Measurements from ENCODE around the gene RFX4. TPM values are rescaled to one million over a fixed set of nuclear protein-coding genes. Genes with fewer than 3 reads are reported as not detected.

The RFX4 gene
- total and polyA plus RNA-seq, 2 of the 8 experiments (the other 6 are each of a cell fraction or from before 2014, with no cell fraction given) = 0.06 TPM; not detected in 1

GRCh38 chr12:106801830-106802533 is 219.2 kb downstream of the RFX4 start:
- H3K36me3 ChIP-seq (ENCODE audit: control insufficient read depth in 2 of 4, insufficient read depth in 4 of 4, low read length in 3 of 4) = peaks cover 2 to 10% (median 5%) of the 10 kb centered on the region in 4 experiments; a peak in 4 of 8 replicates
- ChIA-PET CTCF (ENCODE audit: partially characterized antibody) (interaction anchor here (1.3 to 3.4 kb wide), 4 partner anchors 9 to 26 kb away, joined by 5 to 13 read pairs (median 9); no protein-coding TSS in a partner anchor), POLR2A (ENCODE audit: partially characterized antibody) (interaction anchor here (1.0 to 1.5 kb wide), 2 partner anchors 14 to 27 kb away, joined by 3 to 6 read pairs; partner anchors contain the start of gene RIC8B)
- no peaks in the 10 kb centered on the region for H3K27me3 ChIP-seq (replicated peaks in 1 of 4; ENCODE audit: control insufficient read depth in 3 of 4, extremely low read depth in 1 of 4, insufficient read depth in 3 of 4, low read length in 3 of 4)
- H2BK120ac ChIP-seq (replicated peaks; ENCODE audit: low read depth, low read length) = no peak overlapping the region
- no peak overlapping the region for H4K8ac ChIP-seq (ENCODE audit: extremely low read depth, insufficient read depth, low read length)
- H4K91ac ChIP-seq (replicated peaks; ENCODE audit: insufficient read length, low read length) = no peak overlapping the region
- H3K23ac ChIP-seq (ENCODE audit: insufficient read length) = no peak overlapping the region
- no peaks in the 10 kb centered on the region for H3K9me3 ChIP-seq (ENCODE audit: insufficient read depth in 2 of 2, low read depth in 1 of 2, low read length in 1 of 2)
- H3K9ac ChIP-seq (replicated peaks in 1 of 4; ENCODE audit: extremely low read depth in 1 of 4, low read depth in 3 of 4, low read length in 3 of 4) = no peak overlapping the region
- H3K56ac ChIP-seq (replicated peaks; ENCODE audit: insufficient read length, low read depth, low read length) = no peak overlapping the region
- H3K27ac ChIP-seq (ENCODE audit: low read depth, low read length) = no peak overlapping the region
- H3K79me2 ChIP-seq (ENCODE audit: control insufficient read depth in 1 of 2, insufficient read depth in 2 of 2, low read length in 2 of 2) = peaks cover 0 to 2% of the 10 kb centered on the region in 2 experiments; a peak in 1 of 4 replicates
- no peaks in the 10 kb centered on the region for H4K20me1 ChIP-seq (replicated peaks in 1 of 2; ENCODE audit: control insufficient read depth in 1 of 2, insufficient read depth in 2 of 2, low read length in 2 of 2)
- H2BK20ac ChIP-seq (ENCODE audit: low read length) = no peak overlapping the region
- no peaks in the 10 kb centered on the region for H3K23me2 ChIP-seq (ENCODE audit: low read depth, low read length)
- H3K4me3 ChIP-seq (ENCODE audit: extremely low read depth in 1 of 4, insufficient read depth in 2 of 4, low read depth in 3 of 4, low read length in 4 of 4) = no peak overlapping the region
- H2BK12ac ChIP-seq (ENCODE audit: low read depth, low read length) = no peak overlapping the region
- H3K4ac ChIP-seq (replicated peaks; ENCODE audit: insufficient read length, low read depth, low read length) = no peak overlapping the region
- DNase-seq (ENCODE audit: low read depth in 1 of 2, low spot score in 2 of 2) = no peak
- H3K79me1 ChIP-seq (ENCODE audit: low read depth, low read length) = no peaks in the 10 kb centered on the region
- no peak overlapping the region for H2AK5ac ChIP-seq (ENCODE audit: low read depth, low read length)
- H4K5ac ChIP-seq (ENCODE audit: insufficient read length, low read depth, low read length) = no peak overlapping the region
- H2BK5ac ChIP-seq (ENCODE audit: low read depth, low read length) = no peak overlapping the region
- FAIRE-seq = no peak
- 92% methylated on average over 4 of the region's 4 CpGs; no CpG with 5 or more reads in 1 of the 2 experiments for WGBS, 2 experiments (ENCODE audit: extremely low coverage in 1 of 2, insufficient coverage in 1 of 2, insufficient read length in 1 of 2, insufficient replicate concordance in 2 of 2, low coverage in 1 of 2, low lambda C conversion rate in 2 of 2, missing lambda C conversion rate in 1 of 2)
- no peaks in the 10 kb centered on the region for H3K4me1 ChIP-seq (replicated peaks in 1 of 4; ENCODE audit: control insufficient read depth in 3 of 4, insufficient read depth in 4 of 4, low read length in 3 of 4)
- H2BK15ac ChIP-seq (ENCODE audit: low read length) = no peak overlapping the region
- H2AFZ ChIP-seq (ENCODE audit: low read length) = no peak overlapping the region
- no peak overlapping the region for H3K4me2 ChIP-seq (ENCODE audit: insufficient read depth in 1 of 2, low read depth in 2 of 2, low read length in 2 of 2)
- no peak overlapping the region for H3K14ac ChIP-seq (ENCODE audit: insufficient read length)
- no peak overlapping the region for H3K18ac ChIP-seq (ENCODE audit: extremely low read depth, low read length)
- no peak for TF ChIP-seq ASH2L (IDR thresholded peaks at IDR 0.05; ENCODE audit: low read length)
